Mucosa of descending colon (tissue), 3 donors: ENCODE measurements around the gene KCNC3. TPM values are rescaled to one million over a fixed set of nuclear protein-coding genes. Genes with fewer than 3 reads are reported as not detected.
A peak's percentile ranks its signal among the peaks of the same experiment; 100 is the strongest.

ENCODE experiments used
- ATAC-seq: fragments of 200-7000 bp; cut with Tn5 transposase; one replicate; pipeline ENCODE4 v1.9.1; 2020; ENCODE audit warnings: mild to moderate bottlenecking, moderate library complexity
- DNase-seq, 3 donors: peaks; one replicate each; pipeline ENCODE4 v3.0.0-alpha.2; 2020
- H3K36me3 ChIP-seq: fragments of 200-600 bp; one replicate; pipeline ENCODE4 v1.8.0; 2021; ENCODE audit warnings: low read depth, mild to moderate bottlenecking
- H3K4me1 ChIP-seq: fragments of 200-600 bp; one replicate; pipeline ENCODE4 v1.8.0; 2021; ENCODE audit warnings: low read depth, mild to moderate bottlenecking
- H3K4me3 ChIP-seq: fragments of 200-600 bp; one replicate; pipeline ENCODE4 v1.8.0; 2021; ENCODE audit warnings: mild to moderate bottlenecking
- H3K9me3 ChIP-seq: fragments of 200-600 bp; one replicate; pipeline ENCODE4 v1.8.0; 2021; ENCODE audit warnings: mild to moderate bottlenecking
- intact Hi-C, 2 donors: fragments of 100-400 bp; cut with DNase I in 1 of 2; cut with micrococcal nuclease in 1 of 2; formaldehyde crosslinking; loops; one replicate each; pipeline versions ENCODE4 v1.11.0 to v1.11.1; 2022; cut with DNase I, micrococcal nuclease
- total RNA-seq, 3 donors: library from RNA; stranded (reverse); fragmentation: NEBNext Ultra II Directional in 2 of 3; extraction: Animal tissue kit (Norgen Biotek cat#: 25700) in 2 of 3; gene quantifications; one replicate each; pipeline versions ENCODE4 v1.2.1 to v1.2.4, GENCODE V29; 2021 to 2023
- TF ChIP-seq, protein P1 (sequence below): fragments of 200-600 bp; IDR thresholded peaks from one replicate; pipeline ENCODE4 v1.8.0; 2022; ENCODE audit warnings: antibody characterized with exemption, mild to moderate bottlenecking
- donor health status: DM: no; HTN: no; CAD: no; lungs with moderate emphysema.
- donor health status: DM: no; HTN: no; CAD: no.
- donor health status: DM: no; HTN: yes; CAD: no.

KCNC3 gene
- total RNA-seq, 3 donors from 2014 or later, result 0.49 to 1.5 (median 1.1) TPM

DNA sequence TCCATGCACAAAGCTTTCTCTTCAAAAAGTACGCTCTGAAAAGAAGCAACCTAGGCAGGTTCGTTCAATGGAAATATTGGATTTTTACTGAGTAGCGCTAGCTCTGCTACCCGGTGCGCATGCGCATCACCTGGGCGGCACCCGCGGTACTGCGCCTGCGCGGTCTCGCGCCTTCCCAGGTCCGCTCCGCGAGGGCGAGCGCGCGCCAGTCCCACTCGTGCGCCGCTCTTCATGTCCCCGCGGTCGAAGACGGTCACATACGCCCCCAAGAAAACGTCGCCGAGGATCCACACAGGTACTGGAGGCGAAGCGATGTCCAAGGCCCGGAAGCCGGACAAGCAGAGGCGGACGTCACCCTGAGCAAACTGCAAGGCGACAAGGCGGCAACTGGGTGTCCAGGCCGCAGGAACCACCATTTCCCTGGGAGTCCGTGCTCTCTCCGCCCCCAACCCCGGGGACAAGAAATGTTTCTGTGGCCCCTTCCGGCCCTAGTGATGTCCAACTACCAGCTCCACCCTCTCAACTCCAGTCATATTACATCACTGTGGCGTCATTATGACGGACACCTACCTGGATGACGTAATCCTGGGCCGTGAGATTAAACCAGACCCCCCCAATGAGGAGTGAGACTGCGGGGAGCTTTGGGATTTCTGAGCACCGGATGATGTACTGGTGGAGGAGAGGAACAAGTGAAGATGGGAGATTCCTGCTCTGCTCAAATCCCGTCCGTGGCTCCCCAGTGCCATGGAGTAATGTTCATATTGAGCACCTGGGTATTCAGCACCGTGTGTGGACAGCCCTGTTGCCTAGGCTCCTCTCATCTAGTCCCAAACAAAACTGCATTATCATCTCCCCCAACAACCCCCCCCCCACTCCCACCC lies 4.8 kb upstream of the KCNC3 start:
- Histone ChIP-seq H3K4me1 (peaks cover 10% of the 10 kb centered on the region), H3K9me3 (no peaks in the 10 kb centered on the region), H3K36me3 (no peaks in the 10 kb centered on the region), H3K4me3 (no peak overlapping the region)
- TF ChIP-seq, protein P1, sequence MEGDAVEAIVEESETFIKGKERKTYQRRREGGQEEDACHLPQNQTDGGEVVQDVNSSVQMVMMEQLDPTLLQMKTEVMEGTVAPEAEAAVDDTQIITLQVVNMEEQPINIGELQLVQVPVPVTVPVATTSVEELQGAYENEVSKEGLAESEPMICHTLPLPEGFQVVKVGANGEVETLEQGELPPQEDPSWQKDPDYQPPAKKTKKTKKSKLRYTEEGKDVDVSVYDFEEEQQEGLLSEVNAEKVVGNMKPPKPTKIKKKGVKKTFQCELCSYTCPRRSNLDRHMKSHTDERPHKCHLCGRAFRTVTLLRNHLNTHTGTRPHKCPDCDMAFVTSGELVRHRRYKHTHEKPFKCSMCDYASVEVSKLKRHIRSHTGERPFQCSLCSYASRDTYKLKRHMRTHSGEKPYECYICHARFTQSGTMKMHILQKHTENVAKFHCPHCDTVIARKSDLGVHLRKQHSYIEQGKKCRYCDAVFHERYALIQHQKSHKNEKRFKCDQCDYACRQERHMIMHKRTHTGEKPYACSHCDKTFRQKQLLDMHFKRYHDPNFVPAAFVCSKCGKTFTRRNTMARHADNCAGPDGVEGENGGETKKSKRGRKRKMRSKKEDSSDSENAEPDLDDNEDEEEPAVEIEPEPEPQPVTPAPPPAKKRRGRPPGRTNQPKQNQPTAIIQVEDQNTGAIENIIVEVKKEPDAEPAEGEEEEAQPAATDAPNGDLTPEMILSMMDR, result no peak
- ATAC-seq (peak; percentile 45), DNase-seq (peak; percentile 82 to 90 (median 85))
- intact Hi-C loops, result no loop called here

DNA sequence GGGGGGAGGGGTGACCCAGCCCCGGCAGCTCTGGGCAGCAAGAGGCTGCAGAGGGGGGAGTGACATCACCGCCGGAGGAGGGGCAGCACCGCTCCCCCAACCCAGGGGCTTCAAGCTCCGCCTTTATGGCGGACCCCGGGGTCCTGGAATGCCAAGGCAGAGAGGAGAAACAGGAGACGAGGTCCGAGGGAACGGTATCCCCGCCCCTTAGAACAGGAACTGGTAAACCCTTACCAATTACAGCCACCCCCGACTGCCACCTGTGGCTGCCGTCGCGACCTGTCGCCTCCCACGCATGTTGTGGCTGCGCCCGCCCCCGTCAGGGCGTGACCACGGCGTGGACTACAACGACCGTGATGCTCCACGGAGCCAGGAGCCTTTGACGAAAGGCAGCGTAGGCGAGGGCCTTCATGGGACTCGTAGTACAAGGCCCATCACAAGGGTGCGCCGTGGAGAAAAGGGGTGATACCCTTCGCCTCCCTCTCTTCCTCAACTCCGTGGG lies 4.1 kb upstream of the KCNC3 start:
- H3K36me3 ChIP-seq, result no peaks in the 10 kb centered on the region
- H3K9me3 ChIP-seq, result no peaks in the 10 kb centered on the region
- peak; percentile 70 for ATAC-seq
- H3K4me3 ChIP-seq, result no peak overlapping the region
- peak; percentile 86 to 95 (median 88) for DNase-seq
- intact Hi-C loops, result no loop called here
- TF ChIP-seq, protein P1, result no peak
- peaks cover 10% of the 10 kb centered on the region for H3K4me1 ChIP-seq

DNA sequence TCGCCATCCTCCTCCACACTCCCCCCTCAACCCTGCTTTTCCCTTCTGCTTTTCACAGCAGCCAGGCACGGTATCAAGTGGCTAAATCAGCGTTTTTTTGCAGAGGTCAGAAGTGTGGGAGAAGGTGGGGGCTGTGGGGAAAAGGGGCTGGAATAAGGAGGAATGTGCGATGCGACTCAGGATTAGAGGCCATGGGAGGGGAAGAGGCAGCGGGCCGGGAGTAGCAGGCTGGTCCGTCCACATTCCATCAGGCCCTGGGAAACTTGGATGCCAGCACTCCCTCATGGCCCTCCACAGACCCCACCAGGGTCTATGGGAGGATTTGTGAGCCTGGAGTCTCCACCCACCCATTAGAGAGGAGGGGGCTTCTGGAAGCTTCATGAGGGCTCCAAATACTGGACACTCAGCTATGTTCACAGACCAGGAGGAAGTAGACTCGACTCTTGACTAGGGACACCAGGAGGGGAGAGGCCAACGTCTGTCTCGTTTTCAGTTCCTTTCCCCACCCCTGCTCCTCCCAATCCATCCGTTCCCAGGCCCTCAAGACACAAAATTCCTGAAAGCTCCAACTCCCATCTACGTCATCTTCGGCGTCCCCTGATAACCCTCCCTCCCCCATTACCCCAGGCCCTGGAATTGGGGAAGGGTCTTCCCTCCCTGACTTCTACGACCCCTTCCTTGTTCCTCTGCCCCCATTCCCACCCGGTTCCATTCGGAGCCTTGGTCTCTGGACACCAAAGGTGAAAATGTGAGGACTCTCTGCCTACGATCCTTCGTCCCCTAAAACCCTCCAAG lies 3.3 kb upstream of the KCNC3 start:
- peak in 1 of 3 donors; percentile 47 for DNase-seq
- H3K4me1 ChIP-seq, result peaks cover 10% of the 10 kb centered on the region
- H3K9me3 ChIP-seq, result no peaks in the 10 kb centered on the region
- TF ChIP-seq, protein P1, result no peak
- intact Hi-C loops, result no loop called here
- no peaks in the 10 kb centered on the region for H3K36me3 ChIP-seq
- H3K4me3 ChIP-seq, result no peak overlapping the region
- ATAC-seq, result no peak

DNA sequence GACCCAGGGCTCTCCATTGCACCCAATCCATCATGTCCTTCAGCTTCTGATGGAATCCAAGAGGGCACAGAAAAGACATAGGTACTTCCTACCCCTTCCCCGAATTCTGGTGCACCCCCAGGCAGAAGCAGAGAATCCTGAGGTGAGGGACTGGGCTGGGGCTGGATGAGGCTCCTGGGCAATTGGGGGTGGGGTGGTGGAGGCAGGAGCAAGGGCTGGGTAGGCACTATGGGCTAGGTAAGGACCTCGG lies 2.7 kb upstream of the KCNC3 start:
- ATAC-seq (no peak), DNase-seq (peak in 1 of 3 donors; percentile 50)
- peaks cover 10% of the 10 kb centered on the region for H3K4me1 ChIP-seq
- TF ChIP-seq, protein P1, result no peak
- no peak overlapping the region for H3K4me3 ChIP-seq
- H3K9me3 ChIP-seq, result no peaks in the 10 kb centered on the region
- intact Hi-C loops, result no loop called here
- no peaks in the 10 kb centered on the region for H3K36me3 ChIP-seq

DNA sequence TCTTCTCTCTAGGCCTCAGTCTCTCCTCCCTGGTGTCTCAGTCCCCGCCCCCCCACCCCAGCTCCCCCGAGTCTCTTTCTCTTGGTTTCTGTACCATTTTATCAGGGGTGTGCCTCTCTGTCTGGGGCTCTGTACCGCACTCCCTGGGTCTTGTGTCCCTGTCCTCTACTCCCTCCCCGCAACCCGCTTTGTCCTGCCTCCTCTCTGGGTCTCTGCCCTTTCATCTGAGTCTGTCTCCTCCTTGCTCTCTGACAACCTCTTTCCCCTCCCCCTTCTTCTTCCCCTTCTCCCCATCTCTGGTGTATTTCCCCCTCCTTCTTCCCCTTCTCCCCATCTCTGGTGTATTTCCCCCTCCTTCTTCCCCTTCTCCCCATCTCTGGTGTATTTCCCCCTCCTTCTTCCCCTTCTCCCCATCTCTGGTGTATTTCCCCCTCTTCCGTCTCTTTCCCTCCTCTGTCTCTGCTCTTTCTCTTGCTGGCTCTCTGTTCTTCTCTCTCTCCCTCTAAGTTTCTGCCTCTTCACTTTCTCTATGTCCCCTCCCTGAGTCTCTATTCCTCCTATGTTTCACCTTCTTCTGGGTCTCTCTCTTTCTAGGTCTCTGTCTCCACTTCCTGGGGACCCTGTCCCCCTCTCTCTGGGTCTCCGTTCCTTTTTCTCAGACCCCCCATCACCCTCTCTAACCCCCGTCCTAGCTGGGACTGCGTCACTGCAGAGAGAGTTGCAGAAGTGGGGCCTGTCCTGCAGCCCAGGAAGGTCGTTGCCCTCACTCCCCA lies 2.2 kb upstream of the KCNC3 start:
- peak in 1 of 3 donors; percentile 51 for DNase-seq
- TF ChIP-seq, protein P1, result no peak
- Histone ChIP-seq H3K4me1 (peaks cover 10% of the 10 kb centered on the region), H3K36me3 (no peaks in the 10 kb centered on the region), H3K9me3 (no peaks in the 10 kb centered on the region), H3K4me3 (no peak overlapping the region)
- intact Hi-C loops, result no loop called here
- ATAC-seq, result no peak
